ENCODE data around the gene PPP1R9B.
A peak's percentile ranks its signal among the peaks of the same experiment; 100 is the strongest.

PPP1R9B gene

GRCh38 chr17:50123649-50124349, 26.7 kb downstream of the PPP1R9B start:
- DNase-seq (ENCODE audit: extremely low read depth, low read depth), result no peak
- no peak overlapping the region for H3K4me3 ChIP-seq (replicated peaks; ENCODE audit: low read depth, low read length)
- TF ChIP-seq, protein P1, sequence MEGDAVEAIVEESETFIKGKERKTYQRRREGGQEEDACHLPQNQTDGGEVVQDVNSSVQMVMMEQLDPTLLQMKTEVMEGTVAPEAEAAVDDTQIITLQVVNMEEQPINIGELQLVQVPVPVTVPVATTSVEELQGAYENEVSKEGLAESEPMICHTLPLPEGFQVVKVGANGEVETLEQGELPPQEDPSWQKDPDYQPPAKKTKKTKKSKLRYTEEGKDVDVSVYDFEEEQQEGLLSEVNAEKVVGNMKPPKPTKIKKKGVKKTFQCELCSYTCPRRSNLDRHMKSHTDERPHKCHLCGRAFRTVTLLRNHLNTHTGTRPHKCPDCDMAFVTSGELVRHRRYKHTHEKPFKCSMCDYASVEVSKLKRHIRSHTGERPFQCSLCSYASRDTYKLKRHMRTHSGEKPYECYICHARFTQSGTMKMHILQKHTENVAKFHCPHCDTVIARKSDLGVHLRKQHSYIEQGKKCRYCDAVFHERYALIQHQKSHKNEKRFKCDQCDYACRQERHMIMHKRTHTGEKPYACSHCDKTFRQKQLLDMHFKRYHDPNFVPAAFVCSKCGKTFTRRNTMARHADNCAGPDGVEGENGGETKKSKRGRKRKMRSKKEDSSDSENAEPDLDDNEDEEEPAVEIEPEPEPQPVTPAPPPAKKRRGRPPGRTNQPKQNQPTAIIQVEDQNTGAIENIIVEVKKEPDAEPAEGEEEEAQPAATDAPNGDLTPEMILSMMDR (IDR thresholded peaks at IDR 0.05; ENCODE audit: low read depth, low read length, missing control alignments), result no peak

- H3K4me3 ChIP-seq (replicated peaks; ENCODE audit: low read depth, low read length), result no peak overlapping the region
These were observed 27.5 kb downstream of the PPP1R9B start for GRCh38 chr17:50122945-50123344.

GRCh38 chr17:50120475-50121253, 29.8 kb downstream of the PPP1R9B start:
- DNase-seq (ENCODE audit: extremely low read depth, low read depth), result no peak
- TF ChIP-seq, protein P1 (IDR thresholded peaks at IDR 0.05; ENCODE audit: low read depth, low read length, missing control alignments), result no peak
- H3K4me3 ChIP-seq (replicated peaks; ENCODE audit: low read depth, low read length), result no peak overlapping the region

More at GRCh38 chr17:50122945-50123344, 27.5 kb downstream of the PPP1R9B start:
- TF ChIP-seq, protein P1 (IDR thresholded peaks at IDR 0.05; ENCODE audit: low read depth, low read length, missing control alignments), result no peak
- no peak for DNase-seq (ENCODE audit: extremely low read depth, low read depth)

- DNase-seq (ENCODE audit: extremely low read depth, low read depth), result no peak
- TF ChIP-seq, protein P1 (IDR thresholded peaks at IDR 0.05; ENCODE audit: low read depth, low read length, missing control alignments), result no peak
- H3K4me3 ChIP-seq (replicated peaks; ENCODE audit: low read depth, low read length), result no peak overlapping the region
These were observed 31.7 kb downstream of the PPP1R9B start for GRCh38 chr17:50118828-50119218.

DNA sequence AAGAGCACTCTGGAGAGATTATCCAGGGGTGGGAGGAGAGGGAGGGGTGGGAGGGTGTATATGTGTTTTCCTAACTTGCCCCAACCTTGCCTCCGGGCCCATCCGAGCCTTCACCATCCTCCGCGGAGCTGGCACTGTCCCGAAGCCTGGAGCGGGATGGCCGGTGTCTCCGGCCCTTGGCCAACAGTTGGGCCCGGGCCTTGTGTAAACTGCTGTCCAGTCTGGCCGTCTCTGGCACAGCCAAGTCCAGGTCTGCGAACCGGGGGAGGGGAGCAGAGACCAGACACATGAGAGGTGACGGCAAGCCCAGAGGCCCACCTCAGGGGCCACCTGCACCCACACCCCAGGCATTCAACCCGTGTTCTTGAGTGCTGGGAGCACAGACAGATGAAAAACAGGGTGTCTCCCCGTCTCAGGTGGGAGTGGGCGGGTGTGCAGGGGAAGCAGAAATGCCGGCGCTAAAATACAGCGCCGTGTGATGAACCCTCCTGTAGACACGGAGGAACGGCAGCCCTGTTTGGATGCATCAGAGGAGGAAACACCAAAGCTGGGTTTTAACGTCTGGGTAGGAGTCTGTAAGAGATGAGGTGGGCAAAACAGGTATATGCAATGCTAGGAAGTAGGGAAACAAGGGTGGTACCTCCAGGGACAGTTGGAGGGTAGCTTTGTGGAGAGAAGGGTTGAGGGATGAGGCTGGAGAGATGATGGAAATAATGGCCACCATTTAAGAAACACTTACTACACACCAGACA, 32.2 kb downstream of the PPP1R9B start:
- DNase-seq (ENCODE audit: extremely low read depth, low read depth), result no peak
- TF ChIP-seq, protein P1 (IDR thresholded peaks at IDR 0.05; ENCODE audit: low read depth, low read length, missing control alignments), result no peak

DNA sequence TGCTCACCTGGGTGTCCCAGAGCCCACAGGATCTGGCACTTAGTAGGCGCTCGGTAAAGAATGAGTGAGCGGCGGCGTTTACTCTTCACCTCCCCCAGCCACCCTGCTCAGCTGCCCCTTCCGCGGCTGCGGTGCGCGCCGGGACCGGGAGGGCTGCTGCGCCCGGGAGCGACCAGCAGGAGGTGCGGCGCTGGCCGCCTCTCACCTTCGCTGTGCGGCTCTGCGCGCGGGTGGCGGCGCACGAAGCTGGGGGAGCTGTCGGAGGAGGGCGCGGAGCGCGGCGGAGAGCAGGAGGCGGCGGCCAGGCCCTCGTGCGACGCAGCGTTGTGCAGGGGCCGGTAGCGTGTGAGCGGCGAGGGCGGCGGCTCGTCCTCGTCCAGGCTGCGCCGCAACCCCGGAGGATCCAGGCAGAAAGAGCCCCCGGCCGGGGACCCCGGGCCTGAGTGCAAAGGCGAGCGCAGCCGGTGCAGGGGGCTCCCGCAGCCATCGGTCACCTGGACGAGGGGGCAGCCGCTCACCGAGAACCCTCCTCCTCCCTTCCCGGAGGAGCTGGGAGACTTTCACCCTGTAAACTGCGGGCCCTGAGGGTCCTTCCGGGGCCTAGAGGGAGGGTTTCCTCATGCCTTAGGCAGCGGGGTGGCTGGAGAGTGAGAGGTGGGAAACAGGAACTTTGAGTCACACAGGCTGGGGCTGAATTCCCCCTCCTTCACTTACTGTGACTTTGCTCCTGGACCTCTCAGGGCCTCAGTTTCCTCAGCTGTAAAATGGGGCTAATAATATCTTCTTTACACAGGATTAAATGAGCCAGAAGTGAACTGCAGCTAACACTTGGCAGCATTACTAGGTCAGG, 33.0 kb downstream of the PPP1R9B start:
- DNase-seq (ENCODE audit: extremely low read depth, low read depth), result no peak
- H3K4me3 ChIP-seq (replicated peaks; ENCODE audit: low read depth, low read length), result no peak overlapping the region
- TF ChIP-seq, protein P1 (IDR thresholded peaks at IDR 0.05; ENCODE audit: low read depth, low read length, missing control alignments), result peak; percentile 63

More for the DNA sequence above, 32.2 kb downstream of the PPP1R9B start:
- no peak overlapping the region for H3K4me3 ChIP-seq (replicated peaks; ENCODE audit: low read depth, low read length)
